Measurements from ENCODE around the gene TRIM10. TPM values are rescaled to one million over a fixed set of nuclear protein-coding genes. Genes with fewer than 3 reads are reported as not detected.

The TRIM10 gene
- total RNA-seq, 4 donors from 2014 or later, result 0.20 to 19.8 (median 3.7) TPM

DNA sequence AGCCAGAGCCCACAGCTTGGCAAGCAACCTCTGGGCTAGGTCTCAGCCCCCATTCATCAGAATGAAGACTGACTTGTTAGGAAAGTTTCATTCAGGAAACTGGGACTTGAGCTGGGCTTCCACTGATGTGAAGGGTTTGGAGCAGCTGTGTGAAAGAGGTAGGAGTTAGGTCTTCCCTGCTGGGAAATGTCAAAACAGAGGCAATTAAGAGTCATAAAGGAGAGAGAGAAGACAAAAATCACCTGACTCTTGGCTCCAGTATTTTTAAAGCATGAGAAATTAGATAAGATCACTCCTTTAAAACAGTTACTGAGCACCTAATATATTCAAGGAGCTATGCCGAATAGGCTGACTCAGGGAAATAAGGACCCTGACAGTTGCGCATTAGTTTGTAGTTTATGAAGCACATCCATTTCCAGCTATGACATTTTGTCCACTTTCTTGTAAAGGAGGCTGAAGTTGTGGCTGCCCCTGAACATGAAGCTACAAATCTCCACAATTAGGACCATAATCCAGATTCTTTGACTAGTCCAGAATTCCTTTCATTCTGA lies 29.0 kb downstream of the TRIM10 start:
- H3K27ac ChIP-seq, result no peak overlapping the region
- H3K4me3 ChIP-seq, result no peak overlapping the region
- H3K4me1 ChIP-seq, result peaks cover 8 to 42% (median 25%) of the 10 kb centered on the region in 4 donors
- peaks cover 58% of the 10 kb centered on the region for H3K27me3 ChIP-seq
- intact Hi-C loops (cut with DNase I; ENCODE audit: low total_unique reads) (loop anchor here (2.0 kb wide), 1 partner anchor 29 kb away; no protein-coding TSS in a partner anchor), in situ Hi-C loops (cut with MboI; ENCODE audit: low pct_ligation_motif_present in 1 of 4, low pct_unique_long_range_greater_than_20kb in 1 of 4, low sequenced_read_pairs in 3 of 4) (no loop called here)
- no peaks in the 10 kb centered on the region for H3K9me3 ChIP-seq
- H3K36me3 ChIP-seq, result no peaks in the 10 kb centered on the region
- 59 to 70% methylated on average over 2 of the region's 2 CpGs for WGBS, 2 donors (ENCODE audit: low coverage in 1 of 2)
- TF ChIP-seq POLR2A (IDR thresholded peaks at IDR 0.05), result no peak
- TF ChIP-seq, protein P1, sequence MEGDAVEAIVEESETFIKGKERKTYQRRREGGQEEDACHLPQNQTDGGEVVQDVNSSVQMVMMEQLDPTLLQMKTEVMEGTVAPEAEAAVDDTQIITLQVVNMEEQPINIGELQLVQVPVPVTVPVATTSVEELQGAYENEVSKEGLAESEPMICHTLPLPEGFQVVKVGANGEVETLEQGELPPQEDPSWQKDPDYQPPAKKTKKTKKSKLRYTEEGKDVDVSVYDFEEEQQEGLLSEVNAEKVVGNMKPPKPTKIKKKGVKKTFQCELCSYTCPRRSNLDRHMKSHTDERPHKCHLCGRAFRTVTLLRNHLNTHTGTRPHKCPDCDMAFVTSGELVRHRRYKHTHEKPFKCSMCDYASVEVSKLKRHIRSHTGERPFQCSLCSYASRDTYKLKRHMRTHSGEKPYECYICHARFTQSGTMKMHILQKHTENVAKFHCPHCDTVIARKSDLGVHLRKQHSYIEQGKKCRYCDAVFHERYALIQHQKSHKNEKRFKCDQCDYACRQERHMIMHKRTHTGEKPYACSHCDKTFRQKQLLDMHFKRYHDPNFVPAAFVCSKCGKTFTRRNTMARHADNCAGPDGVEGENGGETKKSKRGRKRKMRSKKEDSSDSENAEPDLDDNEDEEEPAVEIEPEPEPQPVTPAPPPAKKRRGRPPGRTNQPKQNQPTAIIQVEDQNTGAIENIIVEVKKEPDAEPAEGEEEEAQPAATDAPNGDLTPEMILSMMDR (IDR thresholded peaks at IDR 0.05), result no peak
- no peak for TF ChIP-seq EP300 (IDR thresholded peaks at IDR 0.05; ENCODE audit: low read depth)
- no peak for TF ChIP-seq POLR2AphosphoS5 (IDR thresholded peaks at IDR 0.05)
- no peak for DNase-seq

DNA sequence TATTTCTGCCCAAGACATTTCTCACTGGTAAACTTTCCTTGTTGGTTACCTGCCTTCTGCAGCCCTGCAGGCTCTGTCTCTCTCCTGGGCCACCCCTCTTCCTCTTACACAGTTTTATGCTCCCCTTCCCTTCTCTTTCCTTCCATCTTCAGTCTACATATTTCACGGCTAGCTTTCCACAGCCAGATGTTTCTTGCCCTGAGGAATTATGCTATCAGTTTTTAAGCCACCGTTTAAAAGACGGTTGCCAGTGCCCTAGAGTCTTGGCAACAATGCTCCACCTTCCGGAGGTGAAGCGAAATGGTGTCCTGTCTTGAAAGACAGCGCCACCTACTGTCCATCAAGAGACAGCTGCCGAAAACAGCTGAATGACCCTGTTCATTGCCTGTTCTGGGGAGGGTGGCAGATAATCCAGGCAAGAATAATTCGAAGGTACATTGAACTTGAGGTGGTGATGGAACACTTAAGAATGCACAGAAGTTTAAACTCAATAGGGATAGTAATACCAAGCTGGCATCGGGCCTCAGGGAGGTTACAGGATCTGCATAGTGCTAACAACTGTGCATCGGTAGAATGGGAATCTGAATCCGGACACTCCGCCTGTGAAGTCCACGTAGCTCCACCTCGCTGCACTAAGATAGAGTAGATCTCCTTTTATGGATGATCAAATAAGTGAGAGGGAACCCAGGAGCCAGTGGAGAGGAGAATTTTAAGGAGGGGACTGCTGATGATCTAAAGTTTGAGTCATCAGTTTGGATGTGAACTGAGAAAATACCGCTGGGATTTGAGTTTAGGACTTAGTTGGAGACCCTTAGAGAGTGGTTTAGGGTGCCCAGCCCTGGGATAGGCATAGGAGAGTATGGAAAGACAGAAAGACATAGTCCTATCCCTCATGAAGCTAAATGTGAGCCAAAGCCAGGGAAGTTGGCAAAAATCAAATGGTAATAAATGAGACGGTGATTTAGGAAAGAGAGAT lies 29.8 kb downstream of the TRIM10 start:
- Histone ChIP-seq H3K4me1 (peaks cover 8 to 34% (median 22%) of the 10 kb centered on the region in 4 donors), H3K27me3 (peaks cover 65% of the 10 kb centered on the region), H3K27ac (peak overlapping the region; percentile 58 to 69 (median 66)), H3K9me3 (no peaks in the 10 kb centered on the region), H3K4me3 (no peak overlapping the region), H3K36me3 (no peaks in the 10 kb centered on the region)
- DNase-seq, result peak; percentile 73
- no peak for TF ChIP-seq EP300 (IDR thresholded peaks at IDR 0.05; ENCODE audit: low read depth)
- TF ChIP-seq, protein P1 (IDR thresholded peaks at IDR 0.05), result peak; percentile 94 to 99 (median 98)
- no peak for TF ChIP-seq POLR2A (IDR thresholded peaks at IDR 0.05)
- peak in 2 of 3 donors; percentile 39 to 57 for TF ChIP-seq POLR2AphosphoS5 (IDR thresholded peaks at IDR 0.05)
- WGBS, 2 donors (ENCODE audit: low coverage in 1 of 2), result 25 to 30% methylated on average over 12 to 16 of the region's 16 CpGs
- in situ Hi-C loops (cut with MboI; ENCODE audit: low pct_ligation_motif_present in 1 of 4, low pct_unique_long_range_greater_than_20kb in 1 of 4, low sequenced_read_pairs in 3 of 4) (no loop called here), intact Hi-C loops (cut with DNase I; ENCODE audit: low total_unique reads) (loop anchor here (2.0 kb wide), 1 partner anchor 28 kb away; no protein-coding TSS in a partner anchor)

DNA sequence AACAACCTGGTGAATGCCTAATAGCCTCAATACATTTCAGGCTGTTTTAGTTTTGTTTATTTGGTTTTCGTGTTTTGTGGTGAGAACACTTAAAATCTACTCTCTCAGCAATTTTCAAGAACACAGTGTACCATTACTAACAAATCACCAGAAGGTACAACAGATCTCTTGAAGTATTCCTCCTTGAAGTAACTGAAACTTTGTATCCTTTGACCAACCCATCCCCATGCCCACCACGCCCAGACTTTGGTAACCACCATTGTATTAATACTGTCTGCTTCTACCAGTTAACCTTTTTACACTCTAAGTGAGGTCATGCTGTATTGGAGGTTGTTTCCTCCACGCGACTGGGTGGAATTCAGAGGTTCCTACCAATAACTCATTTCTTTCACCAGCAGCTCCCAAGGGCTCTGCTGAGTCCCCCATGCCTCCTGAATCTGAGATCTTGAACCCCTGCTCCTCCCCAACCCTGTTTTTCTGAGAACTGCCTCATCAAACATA lies 30.8 kb downstream of the TRIM10 start:
- intact Hi-C loops (cut with DNase I; ENCODE audit: low total_unique reads), result loop anchor here (2.0 kb wide), 1 partner anchor 27 kb away; no protein-coding TSS in a partner anchor
- Histone ChIP-seq H3K27ac (peak overlapping the region; percentile 58 to 69 (median 66)), H3K4me1 (peaks cover 8 to 27% (median 17%) of the 10 kb centered on the region in 4 donors), H3K4me3 (no peak overlapping the region), H3K27me3 (peaks cover 65% of the 10 kb centered on the region), H3K9me3 (no peaks in the 10 kb centered on the region), H3K36me3 (no peaks in the 10 kb centered on the region)
- WGBS, 2 donors (ENCODE audit: low coverage in 1 of 2), result 40 to 68% methylated on average over 4 of the region's 4 CpGs
- in situ Hi-C loops (cut with MboI; ENCODE audit: low pct_ligation_motif_present in 1 of 4, low pct_unique_long_range_greater_than_20kb in 1 of 4, low sequenced_read_pairs in 3 of 4), result no loop called here
- DNase-seq, result no peak
- no peak for TF ChIP-seq EP300 (IDR thresholded peaks at IDR 0.05; ENCODE audit: low read depth)
- no peak for TF ChIP-seq POLR2AphosphoS5 (IDR thresholded peaks at IDR 0.05)
- TF ChIP-seq, protein P1 (IDR thresholded peaks at IDR 0.05), result no peak
- TF ChIP-seq POLR2A (IDR thresholded peaks at IDR 0.05), result no peak
